KOPT-K1 (cell line): ENCODE results near the gene APEX2.

Experiments used
- H3K27ac ChIP-seq: fragments of 200-600 bp; sonication (generic); 2 replicates; pipeline ENCODE4 v1.5.1; 2016; ENCODE audit warnings: antibody characterized with exemption, mild to moderate bottlenecking, low read depth, low read length; ENCODE audit not compliant: poor library complexity, severe bottlenecking
- H3K36me3 ChIP-seq: fragments of 200-600 bp; sonication (generic); 2 replicates; pipeline ENCODE4 v1.5.1; 2017; ENCODE audit warnings: antibody characterized with exemption, mild to moderate bottlenecking, low read length, moderate library complexity; ENCODE audit not compliant: insufficient read depth
- H3K9me3 ChIP-seq: fragments of 200-600 bp; sonication (generic); 2 replicates; pipeline ENCODE4 v1.5.1; 2017; ENCODE audit warnings: antibody characterized with exemption, low read length, mild to moderate bottlenecking; ENCODE audit not compliant: insufficient read depth, poor library complexity, severe bottlenecking

Gene APEX2

GRCh38 chrX:54995621-54996020 lies 4.5 kb upstream of the APEX2 start:
- H3K36me3 ChIP-seq, result no peaks in the 10 kb centered on the region
- H3K9me3 ChIP-seq, result no peaks in the 10 kb centered on the region
- H3K27ac ChIP-seq, result no peak overlapping the region

GRCh38 chrX:55004231-55004630 lies 4.1 kb downstream of the APEX2 start:
- no peak overlapping the region for H3K27ac ChIP-seq
- no peaks in the 10 kb centered on the region for H3K9me3 ChIP-seq
- H3K36me3 ChIP-seq, result peaks cover 53% of the 10 kb centered on the region

GRCh38 chrX:55005256-55005655 lies 5.1 kb downstream of the APEX2 start:
- Histone ChIP-seq H3K27ac (no peak overlapping the region), H3K36me3 (peaks cover 53% of the 10 kb centered on the region), H3K9me3 (no peaks in the 10 kb centered on the region)

- H3K36me3 ChIP-seq, result peaks cover 50% of the 10 kb centered on the region
- H3K9me3 ChIP-seq, result no peaks in the 10 kb centered on the region
- H3K27ac ChIP-seq, result no peak overlapping the region
Measured at GRCh38 chrX:55006827-55007621, 6.9 kb downstream of the APEX2 start.

- Histone ChIP-seq H3K27ac (no peak overlapping the region), H3K9me3 (no peaks in the 10 kb centered on the region), H3K36me3 (peaks cover 44% of the 10 kb centered on the region)
Measured at GRCh38 chrX:55007656-55008055, 7.5 kb downstream of the APEX2 start.

- no peak overlapping the region for H3K27ac ChIP-seq
- no peaks in the 10 kb centered on the region for H3K9me3 ChIP-seq
Measured at GRCh38 chrX:55008571-55009358, 8.6 kb downstream of the APEX2 start.

GRCh38 chrX:55011294-55011693 lies 11.1 kb downstream of the APEX2 start:
- H3K36me3 ChIP-seq, result peaks cover 7% of the 10 kb centered on the region; the same call in 1 of the 2 replicates
- no peak overlapping the region for H3K27ac ChIP-seq
- H3K9me3 ChIP-seq, result no peaks in the 10 kb centered on the region

More at GRCh38 chrX:55008571-55009358, 8.6 kb downstream of the APEX2 start:
- H3K36me3 ChIP-seq, result peaks cover 33% of the 10 kb centered on the region

GRCh38 chrX:55014897-55015299 lies 14.7 kb downstream of the APEX2 start:
- Histone ChIP-seq H3K9me3 (no peaks in the 10 kb centered on the region), H3K36me3 (no peaks in the 10 kb centered on the region)

GRCh38 chrX:55026143-55026542 lies 26.0 kb downstream of the APEX2 start:
- Histone ChIP-seq H3K36me3 (no peaks in the 10 kb centered on the region), H3K9me3 (no peaks in the 10 kb centered on the region), H3K27ac (no peak overlapping the region)

More at GRCh38 chrX:55014897-55015299, 14.7 kb downstream of the APEX2 start:
- H3K27ac ChIP-seq, result no peak overlapping the region

- H3K36me3 ChIP-seq, result no peaks in the 10 kb centered on the region
- no peaks in the 10 kb centered on the region for H3K9me3 ChIP-seq
- H3K27ac ChIP-seq, result no peak overlapping the region
Measured at GRCh38 chrX:55026840-55027239, 26.7 kb downstream of the APEX2 start.

- Histone ChIP-seq H3K9me3 (no peaks in the 10 kb centered on the region), H3K36me3 (no peaks in the 10 kb centered on the region), H3K27ac (no peak overlapping the region)
Measured at GRCh38 chrX:55028040-55028439, 27.9 kb downstream of the APEX2 start.

GRCh38 chrX:55028611-55029010 lies 28.4 kb downstream of the APEX2 start:
- no peaks in the 10 kb centered on the region for H3K9me3 ChIP-seq
- no peaks in the 10 kb centered on the region for H3K36me3 ChIP-seq
- no peak overlapping the region for H3K27ac ChIP-seq

GRCh38 chrX:55029291-55029690 lies 29.1 kb downstream of the APEX2 start:
- H3K9me3 ChIP-seq, result no peaks in the 10 kb centered on the region
- H3K27ac ChIP-seq, result no peak overlapping the region
- H3K36me3 ChIP-seq, result no peaks in the 10 kb centered on the region

- Histone ChIP-seq H3K27ac (no peak within 1 kb of the TSS), H3K36me3 (no peaks in the 10 kb centered on the region), H3K9me3 (no peaks in the 10 kb centered on the region)
Measured at GRCh38 chrX:55030271-55031205, 30.4 kb downstream of the APEX2 start, which contains the start of gene ALAS2. Gene ALAS2 (minus strand): TSS chrX:55030977. CDS start chrX:55026000, 4,977 bp downstream.
